SU-DHL-6 (cell line): Measurements from ENCODE around the gene SCGB1C2.

ENCODE experiments used
- EZH2phosphoT487 ChIP-seq: fragments of 200-600 bp; sonication (generic), shearing (Covaris generic); conservative IDR thresholded peaks from 2 replicates; pipeline ENCODE4 v1.6.1; 2018; ENCODE audit warnings: mild to moderate bottlenecking, antibody characterized with exemption, low read length, moderate library complexity, mixed read lengths
- TF ChIP-seq, protein P1 (sequence below): fragments of 200-600 bp; sonication (generic); IDR thresholded peaks from one replicate; pipeline ENCODE4 v1.5.1; 2017; ENCODE audit warnings: antibody characterized with exemption, mild to moderate bottlenecking, low read length, moderate library complexity; ENCODE audit not compliant: insufficient read depth, poor library complexity, severe bottlenecking

DNA sequence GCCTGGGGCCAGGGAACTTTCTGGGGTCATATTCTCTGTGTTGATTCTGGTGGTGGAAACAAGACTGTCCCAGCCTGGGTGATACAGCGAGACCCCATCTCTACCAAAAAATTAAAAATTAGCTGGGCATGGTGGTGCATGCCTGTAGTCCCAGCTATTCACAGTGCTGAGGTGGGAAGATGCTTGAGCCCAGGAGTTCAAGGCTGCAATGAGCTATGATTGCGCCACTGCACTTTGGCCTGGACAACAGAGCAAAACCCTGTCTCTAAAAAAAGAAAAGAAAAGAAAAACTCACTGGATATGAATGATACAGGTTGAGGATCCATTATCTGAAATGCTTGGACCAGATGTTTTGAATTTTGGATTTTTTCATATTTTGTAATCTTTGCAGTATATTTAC, 13.6 kb downstream of the SCGB1C2 start:
- TF ChIP-seq, protein P1, sequence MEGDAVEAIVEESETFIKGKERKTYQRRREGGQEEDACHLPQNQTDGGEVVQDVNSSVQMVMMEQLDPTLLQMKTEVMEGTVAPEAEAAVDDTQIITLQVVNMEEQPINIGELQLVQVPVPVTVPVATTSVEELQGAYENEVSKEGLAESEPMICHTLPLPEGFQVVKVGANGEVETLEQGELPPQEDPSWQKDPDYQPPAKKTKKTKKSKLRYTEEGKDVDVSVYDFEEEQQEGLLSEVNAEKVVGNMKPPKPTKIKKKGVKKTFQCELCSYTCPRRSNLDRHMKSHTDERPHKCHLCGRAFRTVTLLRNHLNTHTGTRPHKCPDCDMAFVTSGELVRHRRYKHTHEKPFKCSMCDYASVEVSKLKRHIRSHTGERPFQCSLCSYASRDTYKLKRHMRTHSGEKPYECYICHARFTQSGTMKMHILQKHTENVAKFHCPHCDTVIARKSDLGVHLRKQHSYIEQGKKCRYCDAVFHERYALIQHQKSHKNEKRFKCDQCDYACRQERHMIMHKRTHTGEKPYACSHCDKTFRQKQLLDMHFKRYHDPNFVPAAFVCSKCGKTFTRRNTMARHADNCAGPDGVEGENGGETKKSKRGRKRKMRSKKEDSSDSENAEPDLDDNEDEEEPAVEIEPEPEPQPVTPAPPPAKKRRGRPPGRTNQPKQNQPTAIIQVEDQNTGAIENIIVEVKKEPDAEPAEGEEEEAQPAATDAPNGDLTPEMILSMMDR, result no peak
- TF ChIP-seq EZH2phosphoT487, result no peak
